ENCODE results near the gene SCAPER. TPM values are rescaled to one million over a fixed set of nuclear protein-coding genes. Genes with fewer than 3 reads are reported as not detected.

SCAPER gene
- total RNA-seq, 4 donors from 2014 or later: 19.6 to 35.9 (median 31.8) TPM

DNA sequence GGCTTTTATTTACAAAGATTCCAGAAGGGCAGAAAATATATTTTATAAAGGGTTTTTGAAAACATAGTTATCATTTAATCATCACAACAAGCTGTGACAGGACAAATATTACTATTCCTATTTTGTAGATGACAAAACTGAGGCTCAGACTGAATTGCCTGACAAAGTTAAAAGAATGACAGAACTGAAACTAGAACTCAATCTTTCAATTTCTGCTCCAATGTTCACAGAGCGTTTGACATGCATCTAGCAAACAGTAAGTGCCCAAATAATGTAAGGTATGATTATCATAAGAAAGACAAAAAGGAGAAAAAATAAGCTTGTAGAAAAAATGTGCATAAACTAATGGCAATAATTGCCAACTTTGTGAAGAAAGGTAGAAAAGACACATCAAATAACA is 61.9 kb downstream of the SCAPER start:
- Histone ChIP-seq H3K27me3 (no peaks in the 10 kb centered on the region), H3K4me3 (no peak overlapping the region), H3K9me3 (no peaks in the 10 kb centered on the region), H3K36me3 (no peaks in the 10 kb centered on the region), H3K27ac (no peak overlapping the region), H3K4me1 (no peaks in the 10 kb centered on the region)
- DNase-seq: no peak
- ATAC-seq: no peak
- intact Hi-C loops (cut with DNase I; ENCODE audit: low total_unique reads): no loop called here
- TF ChIP-seq, protein P1, sequence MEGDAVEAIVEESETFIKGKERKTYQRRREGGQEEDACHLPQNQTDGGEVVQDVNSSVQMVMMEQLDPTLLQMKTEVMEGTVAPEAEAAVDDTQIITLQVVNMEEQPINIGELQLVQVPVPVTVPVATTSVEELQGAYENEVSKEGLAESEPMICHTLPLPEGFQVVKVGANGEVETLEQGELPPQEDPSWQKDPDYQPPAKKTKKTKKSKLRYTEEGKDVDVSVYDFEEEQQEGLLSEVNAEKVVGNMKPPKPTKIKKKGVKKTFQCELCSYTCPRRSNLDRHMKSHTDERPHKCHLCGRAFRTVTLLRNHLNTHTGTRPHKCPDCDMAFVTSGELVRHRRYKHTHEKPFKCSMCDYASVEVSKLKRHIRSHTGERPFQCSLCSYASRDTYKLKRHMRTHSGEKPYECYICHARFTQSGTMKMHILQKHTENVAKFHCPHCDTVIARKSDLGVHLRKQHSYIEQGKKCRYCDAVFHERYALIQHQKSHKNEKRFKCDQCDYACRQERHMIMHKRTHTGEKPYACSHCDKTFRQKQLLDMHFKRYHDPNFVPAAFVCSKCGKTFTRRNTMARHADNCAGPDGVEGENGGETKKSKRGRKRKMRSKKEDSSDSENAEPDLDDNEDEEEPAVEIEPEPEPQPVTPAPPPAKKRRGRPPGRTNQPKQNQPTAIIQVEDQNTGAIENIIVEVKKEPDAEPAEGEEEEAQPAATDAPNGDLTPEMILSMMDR (IDR thresholded peaks at IDR 0.05 in 4 of 5, conservative IDR thresholded peaks at IDR 0.05 in 1 of 5): no peak
- no peak for TF ChIP-seq POLR2A (IDR thresholded peaks at IDR 0.05)
- in situ Hi-C loops (cut with MboI; ENCODE audit: low sequenced_read_pairs in 4 of 4): no loop called here

DNA sequence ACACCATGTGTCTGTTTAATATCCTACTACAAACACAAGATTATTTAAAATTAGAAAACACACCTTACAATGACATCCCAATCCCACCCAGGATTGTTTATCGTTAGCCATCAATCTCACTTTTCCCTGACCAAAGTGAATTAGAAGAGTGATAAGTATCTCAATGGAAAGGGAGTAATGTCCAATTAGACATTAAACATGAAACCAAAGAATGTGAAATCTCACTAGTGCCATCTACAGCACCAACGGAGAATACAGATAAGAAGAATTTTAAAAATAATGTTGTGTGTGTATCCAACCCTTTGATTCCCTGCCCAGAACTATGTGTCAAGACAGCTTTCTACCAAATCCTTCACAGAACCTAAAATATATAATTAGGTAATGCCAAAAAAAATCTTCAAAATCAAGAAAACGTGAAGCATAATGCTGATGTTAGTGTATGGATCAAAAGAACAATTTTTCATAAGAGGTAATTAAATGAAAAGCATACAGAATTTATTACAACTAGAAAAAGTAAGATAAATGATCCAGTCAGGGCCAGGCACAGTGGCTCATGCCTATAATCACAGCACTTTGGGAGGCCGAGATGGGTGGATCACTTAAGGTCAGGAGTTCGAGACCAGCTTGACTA is 64.2 kb downstream of the SCAPER start:
- H3K36me3 ChIP-seq: no peaks in the 10 kb centered on the region
- H3K27me3 ChIP-seq: no peaks in the 10 kb centered on the region
- in situ Hi-C loops (cut with MboI; ENCODE audit: low sequenced_read_pairs in 4 of 4) (no loop called here), intact Hi-C loops (cut with DNase I; ENCODE audit: low total_unique reads) (no loop called here)
- no peak for ATAC-seq
- no peak overlapping the region for H3K4me3 ChIP-seq
- no peak for TF ChIP-seq POLR2A (IDR thresholded peaks at IDR 0.05)
- TF ChIP-seq, protein P1 (IDR thresholded peaks at IDR 0.05 in 4 of 5, conservative IDR thresholded peaks at IDR 0.05 in 1 of 5): peak in 2 of 5 experiments; percentile 27 to 41
- H3K9me3 ChIP-seq: no peaks in the 10 kb centered on the region
- no peak overlapping the region for H3K27ac ChIP-seq
- no peak for DNase-seq
- H3K4me1 ChIP-seq: no peaks in the 10 kb centered on the region

DNA sequence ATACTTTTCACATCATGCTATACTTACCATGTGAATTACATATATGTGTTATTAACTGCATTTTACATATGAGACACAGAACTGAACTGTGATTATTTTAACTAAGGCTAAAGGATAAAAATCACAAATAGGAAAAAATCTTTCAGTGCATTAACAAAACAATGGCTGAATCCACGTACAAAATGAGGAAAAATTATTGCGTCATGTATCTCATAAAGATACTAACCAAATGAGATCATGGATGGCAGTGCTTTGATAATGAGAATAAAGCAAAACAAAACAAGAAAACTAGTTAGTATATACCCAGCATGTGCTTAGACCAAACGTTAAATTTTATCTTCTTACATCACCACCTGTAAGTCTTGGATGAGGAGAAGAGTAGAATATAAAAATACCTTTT is 66.0 kb downstream of the SCAPER start:
- Histone ChIP-seq H3K27me3 (no peaks in the 10 kb centered on the region), H3K36me3 (no peaks in the 10 kb centered on the region), H3K9me3 (no peaks in the 10 kb centered on the region), H3K4me1 (no peaks in the 10 kb centered on the region), H3K4me3 (no peak overlapping the region), H3K27ac (no peak overlapping the region)
- TF ChIP-seq, protein P1 (IDR thresholded peaks at IDR 0.05 in 4 of 5, conservative IDR thresholded peaks at IDR 0.05 in 1 of 5): no peak
- TF ChIP-seq POLR2A (IDR thresholded peaks at IDR 0.05): no peak
- ATAC-seq: no peak
- no peak for DNase-seq
- in situ Hi-C loops (cut with MboI; ENCODE audit: low sequenced_read_pairs in 4 of 4) (no loop called here), intact Hi-C loops (cut with DNase I; ENCODE audit: low total_unique reads) (no loop called here)

DNA sequence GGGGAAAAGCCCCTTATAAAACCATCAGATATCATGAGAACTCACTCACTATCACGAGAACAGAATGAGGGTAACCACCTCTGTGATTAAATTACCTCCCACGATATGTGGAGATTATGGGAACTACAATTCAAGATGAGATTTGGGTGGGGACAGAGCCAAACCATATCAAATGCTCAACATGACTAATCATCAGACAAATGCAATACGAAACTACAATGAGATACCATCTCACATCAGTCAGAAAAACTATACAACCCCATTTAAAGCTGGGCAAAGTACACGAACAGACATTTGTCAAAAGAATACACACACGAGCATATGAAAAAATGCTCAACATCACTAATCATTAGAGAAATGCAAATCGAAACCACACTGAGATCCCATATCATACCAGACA is 67.7 kb downstream of the SCAPER start:
- H3K27me3 ChIP-seq: no peaks in the 10 kb centered on the region
- DNase-seq: no peak
- TF ChIP-seq, protein P1 (IDR thresholded peaks at IDR 0.05 in 4 of 5, conservative IDR thresholded peaks at IDR 0.05 in 1 of 5): no peak
- TF ChIP-seq POLR2A (IDR thresholded peaks at IDR 0.05): no peak
- H3K4me3 ChIP-seq: no peak overlapping the region
- in situ Hi-C loops (cut with MboI; ENCODE audit: low sequenced_read_pairs in 4 of 4) (no loop called here), intact Hi-C loops (cut with DNase I; ENCODE audit: low total_unique reads) (no loop called here)
- no peak overlapping the region for H3K27ac ChIP-seq
- no peak for ATAC-seq
- no peaks in the 10 kb centered on the region for H3K36me3 ChIP-seq
- no peaks in the 10 kb centered on the region for H3K9me3 ChIP-seq
- no peaks in the 10 kb centered on the region for H3K4me1 ChIP-seq

DNA sequence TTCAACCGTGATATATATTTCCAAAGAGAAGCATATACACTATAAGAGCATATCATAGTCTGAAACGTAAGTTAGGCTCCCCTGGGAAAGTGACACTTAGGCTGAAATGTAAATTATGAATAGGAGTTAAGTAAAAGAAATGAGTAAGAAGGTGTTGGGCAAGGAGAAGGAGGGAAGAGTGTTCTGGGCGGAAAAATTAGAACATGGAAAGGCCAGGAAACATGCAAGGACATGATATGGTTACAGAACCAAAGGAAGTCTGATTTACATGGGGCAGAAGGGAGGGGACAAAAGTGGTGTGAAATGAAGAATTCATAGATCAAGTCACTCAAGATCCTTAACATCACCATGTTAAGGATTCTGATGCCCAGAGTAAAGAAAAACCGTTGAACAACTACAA is 75.2 kb downstream of the SCAPER start:
- intact Hi-C loops (cut with DNase I; ENCODE audit: low total_unique reads): loop anchor here (2.0 kb wide), 1 partner anchor 39 kb away; no protein-coding TSS in a partner anchor
- H3K9me3 ChIP-seq: no peaks in the 10 kb centered on the region
- ATAC-seq: no peak
- in situ Hi-C loops (cut with MboI; ENCODE audit: low sequenced_read_pairs in 4 of 4): no loop called here
- no peaks in the 10 kb centered on the region for H3K36me3 ChIP-seq
- no peak for DNase-seq
- H3K4me1 ChIP-seq: no peaks in the 10 kb centered on the region
- no peak overlapping the region for H3K4me3 ChIP-seq
- no peak for TF ChIP-seq POLR2A (IDR thresholded peaks at IDR 0.05)
- TF ChIP-seq, protein P1 (IDR thresholded peaks at IDR 0.05 in 4 of 5, conservative IDR thresholded peaks at IDR 0.05 in 1 of 5): no peak
- H3K27me3 ChIP-seq: no peaks in the 10 kb centered on the region
- no peak overlapping the region for H3K27ac ChIP-seq
